Activated CD4-positive, alpha-beta T cell treated with anti-CD3 and anti-CD28 coated beads, Interleukin-2, amount 50 U/mL, for 24 hours (primary cell): ENCODE results near the gene HPS3.
A peak's percentile ranks its signal among the peaks of the same experiment; 100 is the strongest.
"Not testable (repeated sequence)": the region's sequence is repeated elsewhere in the genome, so short reads cannot be mapped to it uniquely, and the experiment has no call there.

Source experiments
- DNase-seq, 2 donors: peaks; one replicate each; pipeline ENCODE4 v3.0.0-alpha.2; 2020; ENCODE audit warnings: low read depth in 1 of 2, low spot score in 1 of 2

HPS3 gene, protein sequence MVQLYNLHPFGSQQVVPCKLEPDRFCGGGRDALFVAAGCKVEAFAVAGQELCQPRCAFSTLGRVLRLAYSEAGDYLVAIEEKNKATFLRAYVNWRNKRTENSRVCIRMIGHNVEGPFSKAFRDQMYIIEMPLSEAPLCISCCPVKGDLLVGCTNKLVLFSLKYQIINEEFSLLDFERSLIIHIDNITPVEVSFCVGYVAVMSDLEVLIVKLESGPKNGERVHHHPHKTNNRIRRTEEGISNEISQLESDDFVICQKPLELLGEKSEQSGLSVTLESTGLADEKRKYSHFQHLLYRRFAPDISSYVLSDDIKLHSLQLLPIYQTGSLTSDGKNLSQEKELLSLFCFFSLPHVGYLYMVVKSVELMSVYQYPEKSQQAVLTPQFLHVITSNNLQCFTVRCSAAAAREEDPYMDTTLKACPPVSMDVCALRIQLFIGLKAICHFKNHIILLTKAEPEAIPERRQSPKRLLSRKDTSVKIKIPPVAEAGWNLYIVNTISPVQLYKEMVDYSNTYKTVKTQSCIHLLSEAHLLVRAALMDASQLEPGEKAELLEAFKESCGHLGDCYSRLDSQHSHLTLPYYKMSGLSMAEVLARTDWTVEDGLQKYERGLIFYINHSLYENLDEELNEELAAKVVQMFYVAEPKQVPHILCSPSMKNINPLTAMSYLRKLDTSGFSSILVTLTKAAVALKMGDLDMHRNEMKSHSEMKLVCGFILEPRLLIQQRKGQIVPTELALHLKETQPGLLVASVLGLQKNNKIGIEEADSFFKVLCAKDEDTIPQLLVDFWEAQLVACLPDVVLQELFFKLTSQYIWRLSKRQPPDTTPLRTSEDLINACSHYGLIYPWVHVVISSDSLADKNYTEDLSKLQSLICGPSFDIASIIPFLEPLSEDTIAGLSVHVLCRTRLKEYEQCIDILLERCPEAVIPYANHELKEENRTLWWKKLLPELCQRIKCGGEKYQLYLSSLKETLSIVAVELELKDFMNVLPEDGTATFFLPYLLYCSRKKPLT

DNA sequence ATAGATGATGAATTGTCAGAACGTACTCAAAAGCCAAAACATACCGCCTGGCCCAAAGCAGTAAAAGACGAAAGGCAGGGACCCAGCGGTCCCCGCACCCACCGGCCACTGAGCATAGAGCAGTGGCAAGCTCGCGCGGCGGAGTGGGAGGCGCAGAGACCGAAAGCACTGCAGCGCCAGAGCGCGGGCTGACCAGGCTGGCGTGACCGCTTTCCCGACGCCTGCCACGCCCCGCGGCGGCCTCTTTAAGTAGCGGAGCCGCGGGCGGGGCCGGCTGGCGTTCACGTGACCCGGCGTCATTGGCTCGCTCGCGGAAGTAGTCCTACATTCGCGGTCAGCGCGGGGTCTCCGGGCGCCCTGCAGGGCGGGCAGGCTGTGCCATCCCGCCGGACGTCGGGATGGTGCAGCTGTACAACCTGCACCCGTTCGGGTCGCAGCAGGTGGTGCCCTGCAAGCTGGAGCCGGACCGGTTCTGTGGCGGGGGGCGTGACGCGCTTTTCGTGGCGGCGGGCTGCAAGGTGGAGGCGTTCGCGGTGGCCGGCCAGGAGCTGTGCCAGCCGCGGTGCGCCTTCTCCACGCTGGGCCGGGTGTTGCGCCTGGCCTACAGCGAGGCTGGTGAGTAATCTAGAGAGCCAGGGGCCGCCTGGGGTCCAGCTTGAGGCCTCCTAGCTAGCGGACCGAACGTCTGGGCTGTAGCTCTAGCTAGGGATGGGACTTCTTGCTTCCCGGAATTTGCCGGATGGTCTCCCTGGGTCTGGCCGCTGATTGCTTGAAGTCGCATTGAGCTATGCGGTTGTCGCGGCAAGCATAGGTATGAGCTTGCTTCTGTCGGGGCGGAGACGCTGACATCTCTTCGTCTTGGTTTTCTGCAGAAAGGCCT is at the start of gene HPS3:
Gene HPS3, plus strand, starts transcription at position 313 of the 880 bp plus-strand sequence. Its CDS starts 86 bp downstream, at position 399.
- DNase-seq = peak; percentile 51 to 59

DNA sequence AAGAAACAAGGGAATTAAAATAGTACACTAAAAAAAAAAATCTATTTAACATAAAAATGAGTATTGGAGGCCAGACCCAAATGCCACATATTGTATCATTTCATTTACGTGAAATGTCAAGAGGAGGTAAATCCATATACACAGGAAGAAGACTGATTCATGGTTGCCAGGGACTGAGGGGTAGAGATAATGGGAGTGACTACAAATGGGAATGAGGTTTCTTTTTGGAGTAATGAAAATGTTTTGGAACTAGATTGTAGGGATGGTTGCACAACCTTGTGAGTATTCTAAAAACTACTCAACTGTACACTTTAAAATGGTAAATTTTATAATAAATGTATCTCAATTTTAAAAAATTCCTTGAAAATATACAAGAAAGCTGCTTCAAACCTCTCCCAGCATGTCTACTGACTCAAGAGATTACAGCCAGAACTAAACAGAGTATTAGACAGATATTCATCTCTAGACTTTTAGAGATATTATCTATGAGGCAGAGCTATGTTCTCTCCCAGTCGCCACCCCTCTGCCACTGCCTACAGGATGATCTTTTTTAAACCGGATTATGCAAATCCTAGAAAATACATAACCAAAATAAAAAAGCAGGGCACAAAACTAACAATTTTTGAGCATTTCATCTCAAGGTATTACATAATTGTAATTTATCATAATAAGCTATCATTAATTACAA is 49.3 kb upstream of the HPS3 start:
- no peak for DNase-seq

DNA sequence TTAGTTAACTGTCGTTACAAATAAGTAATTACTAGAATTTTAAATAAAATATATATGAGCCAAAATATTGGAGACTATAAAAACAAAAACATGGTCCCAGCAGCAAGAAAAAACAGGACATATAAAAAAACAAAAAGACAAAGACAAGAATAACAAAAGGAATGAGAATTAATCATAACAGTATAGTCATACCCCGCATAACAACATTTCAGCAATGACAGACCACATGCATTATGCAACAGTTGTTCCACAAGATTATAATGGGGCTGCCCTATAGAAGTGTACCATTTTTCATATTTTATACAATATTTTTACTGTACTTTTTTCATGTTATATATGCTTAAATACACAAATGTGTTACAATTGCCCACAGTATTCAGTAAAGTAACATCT is 48.7 kb upstream of the HPS3 start:
- no peak for DNase-seq

DNA sequence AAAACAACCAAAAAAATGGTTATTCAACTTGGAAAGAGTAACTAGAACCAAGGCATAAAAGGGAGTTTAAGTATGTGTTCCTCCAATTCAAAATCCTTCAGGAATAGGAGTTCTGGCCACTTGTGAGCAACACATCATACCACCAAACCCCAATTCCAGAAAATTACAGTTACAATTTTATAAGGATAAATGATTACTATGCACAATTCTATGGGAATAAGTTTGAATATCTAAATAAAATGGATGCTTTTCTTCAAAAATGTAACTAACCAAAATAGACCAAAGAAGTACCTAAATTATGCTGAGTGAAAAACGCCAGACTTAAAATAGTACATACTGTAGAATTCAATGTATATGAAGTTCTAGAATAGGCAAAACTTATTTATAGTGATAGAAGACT is 47.7 kb upstream of the HPS3 start:
- no peak for DNase-seq

DNA sequence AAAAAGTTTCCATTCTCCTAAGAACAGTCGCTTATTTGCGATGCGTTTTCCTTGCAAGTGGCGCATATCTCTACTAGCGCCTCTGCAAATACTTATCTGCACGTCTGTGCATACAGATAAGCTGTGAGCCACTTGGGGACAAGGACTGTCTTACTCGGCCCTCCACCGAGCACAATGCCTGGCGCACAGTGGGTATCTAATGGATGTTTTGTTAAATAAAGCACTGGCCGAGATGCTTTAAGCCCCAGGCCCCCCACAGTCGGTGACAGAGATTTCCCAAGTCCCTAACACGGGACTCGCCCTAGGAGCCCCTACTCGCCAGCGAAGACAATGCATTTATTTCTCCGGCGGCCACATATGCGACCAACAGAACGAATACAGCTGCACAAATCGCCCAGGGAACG is 43.6 kb upstream of the HPS3 start:
- DNase-seq = peak in 1 of 2 donors; percentile 4

DNA sequence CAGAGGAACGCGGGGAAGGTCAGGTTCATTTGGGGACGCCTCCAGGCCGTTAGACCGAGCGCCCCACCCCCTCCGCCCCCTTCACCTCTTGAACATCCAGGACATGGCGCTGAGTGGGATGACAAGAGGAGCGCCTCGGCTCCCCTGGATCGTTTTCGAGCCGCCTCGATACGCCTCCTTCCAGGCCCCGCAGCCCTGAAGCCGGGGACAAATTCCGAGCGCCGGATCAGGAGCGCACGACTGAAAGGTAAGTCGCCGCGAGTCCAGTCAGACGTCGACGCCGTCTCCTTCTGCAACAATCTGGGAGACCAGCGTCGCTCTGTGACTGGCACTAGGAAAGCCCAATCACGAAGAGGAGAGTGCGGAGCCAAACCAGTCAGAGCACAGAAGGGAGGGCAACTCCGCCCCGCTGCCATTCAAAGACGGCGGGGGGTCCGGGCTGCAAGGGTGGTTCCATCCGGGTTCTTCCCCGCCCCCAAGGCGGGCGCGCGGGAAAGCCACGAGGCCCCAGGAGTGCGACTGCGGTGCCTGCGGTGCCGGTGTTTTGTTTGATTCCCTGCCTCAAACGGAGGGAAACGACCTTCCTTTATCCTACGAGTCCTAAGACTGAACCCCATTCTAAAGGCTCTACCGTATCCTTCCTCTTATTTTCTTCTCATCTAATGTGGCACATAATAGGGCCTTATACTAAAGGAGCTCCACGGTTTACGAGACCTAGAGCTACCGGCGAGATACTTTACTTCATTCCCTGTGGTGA is 43.0 kb upstream of the HPS3 start, which contains the start of gene HLTF:
Gene HLTF, minus strand, starts transcription at position 302 of the 757 bp plus-strand sequence. Its CDS starts 197 bp downstream, at position 105.
- peak; percentile 68 to 88 for DNase-seq

DNA sequence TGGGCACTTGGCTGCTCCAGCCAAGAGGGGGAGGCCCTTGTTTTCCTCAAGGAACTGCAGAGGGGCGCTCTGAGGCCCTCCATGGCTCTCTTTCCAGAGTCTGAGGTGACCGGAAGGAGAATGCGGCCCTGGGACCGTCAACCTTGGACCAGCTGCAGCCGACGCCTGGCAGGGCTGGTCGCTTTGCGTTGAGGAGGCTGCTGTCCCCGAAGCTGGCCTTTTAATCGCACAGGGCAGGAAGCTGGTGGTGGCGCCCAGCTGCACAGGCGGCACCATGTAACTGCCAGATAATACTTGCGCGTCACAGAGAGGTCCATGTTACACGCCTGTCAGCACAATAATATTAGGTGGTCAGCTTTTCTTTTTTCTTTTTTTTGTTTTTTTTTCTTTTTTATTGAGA is 42.2 kb upstream of the HPS3 start:
- no peak for DNase-seq

DNA sequence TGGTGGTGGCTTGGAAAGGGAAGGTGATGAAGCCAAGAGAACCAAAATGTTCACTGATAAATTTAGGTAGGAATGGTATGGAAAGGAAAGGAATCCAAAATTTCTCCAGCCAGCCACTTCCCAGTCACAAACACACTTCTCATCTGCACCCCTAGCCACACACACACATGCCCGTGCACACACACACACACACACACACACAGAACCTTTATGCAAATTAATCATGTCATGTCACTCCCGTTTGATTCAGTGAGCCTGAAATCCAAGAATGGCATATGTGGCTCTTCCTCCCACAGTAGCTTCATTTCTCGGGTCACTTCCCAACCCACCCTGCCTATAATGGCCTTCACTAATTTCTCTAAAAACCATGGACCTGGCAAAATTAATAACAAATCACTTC is 40.0 kb upstream of the HPS3 start:
- no peak for DNase-seq

DNA sequence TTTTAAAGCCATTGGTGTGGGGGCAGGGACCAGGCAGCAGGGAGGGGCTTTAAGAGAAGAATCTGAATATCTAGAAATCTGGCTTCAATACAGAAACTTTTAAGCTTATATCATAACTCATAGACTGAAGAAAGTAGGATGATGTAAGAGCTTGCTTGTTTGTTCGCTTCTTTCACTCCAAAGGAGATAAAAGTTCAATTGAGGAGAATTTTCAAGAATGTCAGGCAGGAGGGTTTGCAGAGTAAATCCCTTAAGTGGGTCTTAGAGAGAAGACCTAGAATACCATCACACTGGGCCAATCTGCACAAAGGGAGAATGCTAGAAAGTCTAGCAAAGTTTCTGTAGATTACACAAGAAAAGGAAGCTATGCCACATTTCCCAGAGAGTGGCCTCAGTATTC is 39.0 kb upstream of the HPS3 start:
- DNase-seq = no peak

DNA sequence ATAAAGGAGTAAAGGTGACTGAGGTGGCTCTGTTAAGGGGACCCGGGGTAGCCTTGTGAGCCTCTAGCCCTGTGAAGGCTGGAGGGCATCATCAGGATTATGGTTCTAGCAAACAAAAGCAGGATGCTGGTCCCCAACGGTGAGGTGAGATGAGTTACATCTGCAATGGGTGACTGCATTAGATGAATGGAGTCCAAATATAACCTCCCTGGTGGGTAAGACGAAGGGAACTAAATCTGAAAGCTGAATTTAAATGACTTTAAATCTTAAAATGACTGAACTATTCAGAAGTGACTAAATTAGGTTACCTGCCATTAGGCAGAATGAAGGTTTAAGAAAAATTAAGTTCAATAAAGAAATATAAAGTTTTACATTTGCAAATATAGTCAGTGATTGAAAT is 38.5 kb upstream of the HPS3 start:
- no peak for DNase-seq

DNA sequence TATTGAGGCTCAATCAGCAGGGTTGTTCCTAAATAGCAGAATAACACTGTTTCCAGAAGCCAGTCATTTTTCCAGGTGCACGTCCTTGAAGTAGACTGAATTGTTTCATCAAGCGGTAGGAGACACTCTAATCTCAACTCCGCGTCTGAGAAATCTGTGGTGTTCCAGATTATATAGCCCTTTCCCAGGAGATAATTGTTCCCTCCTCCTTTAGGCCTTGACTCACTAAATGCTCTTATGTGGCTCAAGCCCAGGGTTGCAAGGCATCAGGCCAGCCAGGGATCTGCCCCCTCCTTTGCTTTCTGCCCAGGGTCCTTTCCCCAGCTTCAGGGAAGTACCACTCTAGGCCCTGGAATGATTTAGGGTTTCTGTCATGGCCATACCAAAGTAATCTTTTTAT is 37.5 kb upstream of the HPS3 start:
- no peak for DNase-seq

DNA sequence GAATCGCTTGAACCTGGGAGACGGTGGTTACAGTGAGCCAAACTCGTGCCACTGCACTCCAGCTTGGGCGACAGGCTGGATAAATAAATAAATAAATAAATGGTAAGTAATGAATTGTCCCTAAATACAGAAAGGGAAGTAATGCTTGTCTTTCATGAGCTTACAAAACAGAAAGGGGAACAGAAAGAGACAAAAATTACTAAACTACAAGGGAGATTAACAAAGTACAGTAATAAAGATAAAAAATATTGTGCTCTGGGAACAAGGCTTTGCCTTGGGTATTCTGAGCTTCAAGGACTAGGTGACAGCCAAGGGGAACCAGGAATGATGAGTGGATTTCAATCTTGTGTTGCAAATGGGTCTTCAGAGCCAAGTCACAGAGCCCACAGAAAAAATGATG is 34.0 kb upstream of the HPS3 start:
- DNase-seq = no peak

DNA sequence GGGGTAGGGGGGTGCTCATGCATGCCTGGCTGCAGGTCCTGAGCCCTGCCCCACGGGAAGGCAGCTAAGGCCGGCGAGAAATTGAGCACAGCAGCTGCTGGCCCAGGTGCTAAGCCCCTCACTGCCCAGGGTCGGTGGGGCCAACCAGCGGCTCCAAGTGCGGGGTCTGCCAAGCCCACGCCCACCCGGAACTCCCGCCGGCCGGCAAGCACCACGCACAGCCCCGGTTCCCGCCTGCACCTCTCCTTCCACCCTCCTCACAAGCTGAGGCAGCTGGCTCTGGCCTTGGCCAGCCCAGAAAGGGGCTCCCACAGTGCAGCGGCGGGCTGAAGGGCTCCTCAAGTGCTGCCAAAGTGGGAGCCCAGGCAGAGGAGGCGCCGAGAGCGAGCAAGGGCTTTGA is 31.5 kb upstream of the HPS3 start:
- not testable (repeated sequence) for DNase-seq

DNA sequence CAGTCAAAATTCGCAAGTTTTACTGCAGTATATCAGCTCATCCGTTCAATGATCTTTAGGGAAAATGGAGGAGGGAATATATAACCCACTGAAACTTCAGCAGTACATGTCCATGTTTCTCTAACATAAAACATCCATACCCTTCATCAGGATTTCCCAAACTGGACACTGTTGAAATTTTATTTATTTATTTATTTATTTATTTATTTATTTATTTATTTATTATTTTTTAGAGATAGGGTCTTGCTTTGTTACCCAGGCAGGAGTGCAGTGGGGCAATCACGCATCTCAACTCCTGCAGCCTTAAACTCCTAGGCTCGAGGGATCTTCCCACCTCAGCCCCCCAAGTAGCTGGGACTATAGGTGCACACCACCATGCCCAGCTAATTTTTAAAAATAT is 28.3 kb upstream of the HPS3 start:
- DNase-seq = no peak

DNA sequence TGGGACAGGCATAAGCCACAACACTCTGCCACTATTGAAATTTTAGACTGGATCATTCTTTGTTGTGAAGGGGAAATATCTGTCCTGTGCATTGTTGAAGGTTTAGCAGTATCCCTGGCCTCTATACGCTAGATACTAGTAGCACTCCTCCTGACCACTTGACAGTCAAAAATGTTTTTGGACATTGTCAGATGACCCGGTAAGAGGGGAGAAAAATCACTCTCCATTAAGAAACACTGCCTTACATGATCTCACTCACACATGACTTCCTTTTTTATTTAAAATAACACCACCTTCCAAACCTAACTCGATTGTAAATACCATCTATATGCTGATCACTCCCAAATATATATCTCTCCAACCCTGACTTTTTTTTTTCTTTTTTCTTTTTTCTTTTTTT is 27.8 kb upstream of the HPS3 start:
- DNase-seq = no peak

DNA sequence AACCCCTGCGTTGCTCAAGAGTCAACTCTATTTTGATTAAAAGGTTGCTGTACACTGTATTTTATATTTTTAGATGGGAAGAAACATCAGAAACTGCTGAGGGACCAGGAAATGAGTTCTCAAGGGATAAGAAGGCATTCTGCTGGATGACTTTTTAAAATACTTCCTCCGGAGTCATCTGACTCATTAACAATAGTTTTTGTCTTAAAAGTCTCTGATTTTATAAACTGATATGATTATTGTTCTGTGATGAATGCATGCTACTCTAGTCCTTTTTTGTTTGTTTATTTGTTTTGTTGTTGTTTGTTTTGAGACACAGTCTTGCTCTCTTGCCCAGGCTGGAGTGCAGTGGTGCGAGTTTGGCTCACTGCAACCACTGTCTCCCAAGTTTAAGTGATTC is 25.0 kb upstream of the HPS3 start:
- DNase-seq = no peak

DNA sequence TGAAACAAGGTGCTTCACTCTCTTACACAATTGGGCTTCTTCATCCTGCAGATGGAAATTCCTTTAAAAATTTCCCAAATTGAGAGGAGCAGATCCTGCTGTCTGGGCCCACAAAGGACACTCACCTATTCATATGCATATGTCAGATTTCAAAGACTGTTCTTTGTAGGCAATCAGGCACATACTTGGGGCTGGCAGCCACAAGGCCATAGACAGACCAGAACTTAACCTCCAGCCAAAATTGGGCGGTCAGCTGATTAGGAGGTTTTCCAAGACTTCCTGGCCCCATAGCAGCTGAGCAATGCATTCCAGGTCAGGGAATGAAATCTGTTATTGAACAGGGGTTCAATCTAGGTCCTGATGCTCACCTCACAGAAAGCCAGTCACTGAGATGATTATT is 15.0 kb upstream of the HPS3 start:
- no peak for DNase-seq

DNA sequence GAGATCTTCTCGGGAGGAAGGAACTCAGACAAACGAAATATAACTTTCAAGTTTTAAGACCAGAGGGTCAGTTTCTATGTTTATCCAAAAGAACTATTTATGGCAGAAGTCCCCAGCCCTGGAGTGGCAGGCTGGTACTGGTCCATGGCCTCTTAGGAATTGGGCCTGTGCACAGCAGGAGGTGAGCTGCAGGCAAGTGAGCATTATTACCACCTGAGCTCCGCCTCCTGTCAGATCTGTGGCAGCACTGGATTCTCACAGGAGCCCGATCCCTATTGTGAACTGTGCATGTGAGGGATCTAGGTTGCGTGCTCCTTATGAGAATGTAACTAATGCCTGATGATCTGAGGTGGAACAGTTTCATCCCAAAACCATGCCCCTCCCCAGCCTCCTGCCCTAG is 14.3 kb upstream of the HPS3 start:
- DNase-seq = no peak

DNA sequence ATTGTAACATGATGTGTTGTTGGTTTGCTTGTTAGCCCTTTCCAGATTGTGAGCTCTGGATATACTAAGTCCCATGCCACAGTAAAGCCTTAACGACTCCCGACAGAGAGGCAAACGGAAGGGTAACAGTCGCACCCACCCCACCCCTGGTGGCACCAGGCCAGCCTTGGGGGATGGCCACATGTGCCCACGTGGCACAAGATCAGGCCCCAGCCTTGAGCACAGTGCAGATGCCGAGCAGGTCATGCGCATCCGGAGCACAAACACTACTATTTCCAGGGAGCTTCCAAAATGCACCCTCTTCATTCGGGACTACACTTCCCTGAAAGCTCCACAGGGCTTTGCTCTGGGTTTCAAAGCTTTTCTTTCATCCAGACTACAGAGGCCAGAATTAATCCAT is 10.7 kb upstream of the HPS3 start:
- no peak for DNase-seq

DNA sequence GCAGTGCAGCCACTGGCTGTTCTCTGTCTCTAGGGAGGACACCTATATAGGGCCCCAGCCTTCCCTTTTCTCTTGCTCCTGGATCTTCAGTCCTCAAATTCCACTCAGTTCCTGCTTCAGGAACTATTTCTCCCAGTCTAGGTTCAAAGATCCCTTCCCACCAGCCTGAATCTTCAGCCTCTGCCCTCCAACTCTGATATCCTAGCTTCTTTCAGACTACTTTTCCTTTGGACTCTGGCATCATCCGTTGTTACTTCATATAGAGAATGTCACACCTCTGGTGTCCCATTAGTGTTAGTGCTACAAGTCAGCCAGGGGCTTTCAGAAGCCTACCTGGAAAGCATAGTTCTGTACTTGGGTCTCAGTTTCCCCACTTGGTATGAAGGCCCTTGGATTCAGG is 10.0 kb upstream of the HPS3 start:
- DNase-seq = no peak
